Astrocyte of the cerebellum (primary cell): ENCODE results near the gene JPH2.

Experiments
- DNase-seq: peaks from one replicate; pipeline ENCODE4 v3.0.0-alpha.2; 2011; ENCODE audit warnings: low read depth
- H3K4me3 ChIP-seq: 2 replicates; pipeline ENCODE4 v1.5.1; 2011; ENCODE audit warnings: mild to moderate bottlenecking, low read depth, low read length, moderate library complexity
- CTCF ChIP-seq: IDR thresholded peaks from 2 replicates; pipeline ENCODE4 v1.5.1; 2012; ENCODE audit warnings: low read length, low read depth, moderate library complexity, mild to moderate bottlenecking; ENCODE audit errors: missing control alignments
- in situ Hi-C: cut with HindIII; loops from 2 replicates; pipeline ENCODE4 v1.10.0; 2017; ENCODE audit warnings: low sequenced_read_pairs

The JPH2 gene

GRCh38 chr20:44067650-44068081 lies 119.3 kb downstream of the JPH2 start:
- in situ Hi-C loops: no loop called here
- TF ChIP-seq CTCF: no peak
- H3K4me3 ChIP-seq: no peak overlapping the region
- no peak for DNase-seq

GRCh38 chr20:44066645-44067606 lies 120.1 kb downstream of the JPH2 start:
- in situ Hi-C loops: no loop called here
- TF ChIP-seq CTCF: no peak
- DNase-seq: no peak
- no peak overlapping the region for H3K4me3 ChIP-seq

- TF ChIP-seq CTCF: no peak
- no peak overlapping the region for H3K4me3 ChIP-seq
- DNase-seq: no peak
- in situ Hi-C loops: no loop called here
These were observed 121.3 kb downstream of the JPH2 start for GRCh38 chr20:44065401-44066340.

GRCh38 chr20:44064501-44065400 lies 122.2 kb downstream of the JPH2 start:
- no peak for TF ChIP-seq CTCF
- H3K4me3 ChIP-seq: no peak overlapping the region
- in situ Hi-C loops: no loop called here
- DNase-seq: no peak
